ENCODE measurements around the gene ARNT2. TPM values are rescaled to one million over a fixed set of nuclear protein-coding genes. Genes with fewer than 3 reads are reported as not detected.

ARNT2 gene
- total and polyA plus RNA-seq, 2 of the 13 experiments (the other 11 are each of a cell fraction or from before 2014, with no cell fraction given) = 0.69 to 1.7 TPM

GRCh38 chr15:80525853-80526252 lies 121.7 kb downstream of the ARNT2 start (continued):
- TF ChIP-seq ZNF646 (CRISPR knock-in tag; IDR thresholded peaks at IDR 0.05) (no peak), ISX (CRISPR knock-in tag; conservative IDR thresholded peaks at IDR 0.05) (no peak), HDAC6 (IDR thresholded peaks at IDR 0.05; ENCODE audit: low read depth, low read length) (no peak)

GRCh38 chr15:80526556-80527340 lies 122.6 kb downstream of the ARNT2 start:
- FAIRE-seq (no peak), ATAC-seq (no peak), DNase-seq (ENCODE audit: low spot score) (no peak)
- no peak overlapping the region for H3K27ac ChIP-seq (ENCODE audit: extremely low read length, insufficient read depth, low read length)
- BruUV-seq (replicated peaks) = no TSS peak
- H3K4me2 ChIP-seq (ENCODE audit: low read depth, low read length) = no peak overlapping the region
- H3K27me3 ChIP-seq (ENCODE audit: control insufficient read depth in 1 of 2, insufficient read depth in 2 of 2, low read length in 2 of 2) = no peaks in the 10 kb centered on the region
- H3K9ac ChIP-seq (ENCODE audit: insufficient read depth, low read depth, low read length) = no peak overlapping the region
- ChIA-PET POLR2A (no interaction called here), CTCF (ENCODE audit: low intra/inter-chr PET ratio, low total read pairs) (no interaction called here)
- H3K36me3 ChIP-seq (replicated peaks in 1 of 2; ENCODE audit: control insufficient read depth in 1 of 2, insufficient read depth in 2 of 2, low read length in 2 of 2) = no peaks in the 10 kb centered on the region
- in situ Hi-C loops (cut with HindIII; ENCODE audit: extremely low pct_ligation_motif_present, low pct_unique_long_range_greater_than_20kb) (no loop called here), intact Hi-C loops (cut with micrococcal nuclease; ENCODE audit: unreplicated experiment) (no loop called here)
- H3K9me3 ChIP-seq (ENCODE audit: low read length) = no peaks in the 10 kb centered on the region
- H3K4me3 ChIP-seq (replicated peaks in 1 of 3; ENCODE audit: insufficient read depth in 1 of 3, low read depth in 2 of 3, low read length in 3 of 3) = no peak overlapping the region
- H2AFZ ChIP-seq (ENCODE audit: low read length) = no peak overlapping the region
- H3K79me2 ChIP-seq (ENCODE audit: insufficient read depth, low read length) = no peaks in the 10 kb centered on the region
- peaks cover 9% of the 10 kb centered on the region for H3K4me1 ChIP-seq (ENCODE audit: insufficient read depth, low read length)
- WGBS (ENCODE audit: low lambda C conversion rate) = 11% methylated on average over 3 of the region's 3 CpGs
- no peaks in the 10 kb centered on the region for H4K20me1 ChIP-seq (ENCODE audit: insufficient read depth, low read length)
- no peak for TF ChIP-seq ZNF614 (CRISPR knock-in tag; IDR thresholded peaks at IDR 0.05; ENCODE audit: borderline replicate concordance)
- TF ChIP-seq NFE2L1 (CRISPR knock-in tag; IDR thresholded peaks at IDR 0.05; ENCODE audit: borderline replicate concordance) = no peak
- no peak for TF ChIP-seq NFKBIZ (CRISPR knock-in tag; IDR thresholded peaks at IDR 0.05)
- TF ChIP-seq BRCA1 (CRISPR knock-in tag; IDR thresholded peaks at IDR 0.05) = no peak
- no peak for TF ChIP-seq FOSL1 (CRISPR knock-in tag; IDR thresholded peaks at IDR 0.05; ENCODE audit: borderline replicate concordance)
- no peak for TF ChIP-seq ZNF75D (CRISPR knock-in tag; IDR thresholded peaks at IDR 0.05; ENCODE audit: borderline replicate concordance)
- TF ChIP-seq ZNF652 (CRISPR knock-in tag; IDR thresholded peaks at IDR 0.05; ENCODE audit: borderline replicate concordance, low read depth) = no peak
- TF ChIP-seq CENPT (CRISPR knock-in tag; IDR thresholded peaks at IDR 0.05; ENCODE audit: low read depth) = no peak
- TF ChIP-seq POLR2A (IDR thresholded peaks at IDR 0.05; ENCODE audit: insufficient read depth in 1 of 2, low read depth in 2 of 2, low read length in 2 of 2) = no peak
- TF ChIP-seq ZNF34 (CRISPR knock-in tag; IDR thresholded peaks at IDR 0.05; ENCODE audit: borderline replicate concordance) = no peak
- no peak for TF ChIP-seq ZNF484 (CRISPR knock-in tag; IDR thresholded peaks at IDR 0.05; ENCODE audit: borderline replicate concordance, low read depth)
- no peak for TF ChIP-seq GZF1 (CRISPR knock-in tag; IDR thresholded peaks at IDR 0.05)

Data from HepG2 (cell line).